HepG2 (cell line): ENCODE measurements around the gene LOXL4. TPM values are rescaled to one million over a fixed set of nuclear protein-coding genes. Genes with fewer than 3 reads are reported as not detected.

Experiments
- ATAC-seq: fragments of 200-7000 bp; cut with Tn5 transposase; 3 replicates; pipeline ENCODE4 v1.9.1; 2020; ENCODE audit warnings: mild to moderate bottlenecking, moderate library complexity
- BruUV-seq: library from RNA; stranded (reverse); fragments of 400-500 nt; replicated peaks from 2 replicates; lab custom pipeline; 2021; lab: Mats Ljungman, UMichigan
- CTCF ChIA-PET: fragments of 300-600 bp; formaldehyde crosslinking; extraction: SDS; loops from one replicate; lab custom pipeline; 2021; ENCODE audit warnings: low total read pairs, inconsistent platforms, low intra/inter-chr PET ratio; lab: Yijun Ruan, JAX
- POLR2A ChIA-PET: fragments of 350-600 bp; sonication (Branson Sonifier 250); formaldehyde crosslinking; loops from one replicate; lab custom pipeline; 2020; ENCODE audit warnings: antibody characterized with exemption, inconsistent platforms; lab: Yijun Ruan, JAX
- DNase-seq: peaks from one replicate; pipeline ENCODE4 v3.0.0-alpha.2; 2015; ENCODE audit warnings: low spot score
- FAIRE-seq: peaks from 3 replicates; lab custom pipeline; 2011; peaks lifted over from hg19 to GRCh38; lab: Jason Lieb, UNC
- H2AFZ ChIP-seq: one replicate; pipeline ENCODE4 v1.6.1; 2011; ENCODE audit warnings: low read length, inconsistent platforms
- H3K27ac ChIP-seq: fragments of 300-600 bp; 3 replicates; pipeline ENCODE4 v1.8.0; 2011; ENCODE audit warnings: mixed run types, mild to moderate bottlenecking, mixed read lengths, low read length, inconsistent platforms; ENCODE audit not compliant: insufficient read depth; ENCODE audit errors: extremely low read length
- H3K27me3 ChIP-seq, 2 experiments: fragments of 200-600 bp in 1 of 2; 2 replicates in 1 of 2; 3 replicates in 1 of 2; pipeline versions ENCODE4 v1.6.0 to v1.8.0; 2011; ENCODE audit warnings: low read length in 2 of 2, mild to moderate bottlenecking in 2 of 2, moderate library complexity in 2 of 2, inconsistent platforms in 1 of 2; ENCODE audit not compliant: insufficient read depth in 2 of 2, control insufficient read depth in 1 of 2
- H3K36me3 ChIP-seq, 2 experiments: fragments of 200-600 bp in 1 of 2; replicated peaks in 1 of 2; 2 replicates in 1 of 2; 3 replicates in 1 of 2; pipeline versions ENCODE4 v1.5.1 to v1.8.0; 2011; ENCODE audit warnings: low read length in 2 of 2, inconsistent platforms in 1 of 2; ENCODE audit not compliant: insufficient read depth in 2 of 2, control insufficient read depth in 1 of 2
- H3K4me1 ChIP-seq: 2 replicates; pipeline ENCODE4 v1.5.1; 2012; ENCODE audit warnings: low read length, inconsistent platforms; ENCODE audit not compliant: insufficient read depth
- H3K4me2 ChIP-seq: 2 replicates; pipeline ENCODE4 v1.6.0; 2011; ENCODE audit warnings: low read depth, low read length, inconsistent platforms
- H3K4me3 ChIP-seq, 3 experiments: fragments of 200-600 bp in 1 of 3; sonication (generic), shearing (Covaris generic) in 1 of 3; replicated peaks in 1 of 3; 2 replicates each; pipeline ENCODE4 v1.5.1; 2011 to 2016; ENCODE audit warnings: low read length in 3 of 3, inconsistent platforms in 2 of 3, low read depth in 2 of 3, mild to moderate bottlenecking in 2 of 3, control low read depth in 1 of 3, mixed read lengths in 1 of 3; ENCODE audit not compliant: insufficient read depth in 1 of 3
- H3K79me2 ChIP-seq: one replicate; pipeline ENCODE4 v1.6.1; 2011; ENCODE audit warnings: low read length, inconsistent platforms; ENCODE audit not compliant: insufficient read depth
- H3K9ac ChIP-seq: 2 replicates; pipeline ENCODE4 v1.6.0; 2011; ENCODE audit warnings: mild to moderate bottlenecking, low read depth, low read length, inconsistent platforms; ENCODE audit not compliant: insufficient read depth
- H3K9me3 ChIP-seq: 2 replicates; pipeline ENCODE4 v1.5.1; 2012; ENCODE audit warnings: mild to moderate bottlenecking, low read length
- H4K20me1 ChIP-seq: 2 replicates; pipeline ENCODE4 v1.6.0; 2011; ENCODE audit warnings: inconsistent platforms, mild to moderate bottlenecking, low read length, moderate library complexity; ENCODE audit not compliant: insufficient read depth
- CC2D1A ChIP-seq: sonication (generic); formaldehyde crosslinking; IDR thresholded peaks from 2 replicates; pipeline ENCODE4 v1.8.1; 2023; ENCODE audit warnings: mild to moderate bottlenecking, missing genetic modification reagents
- CSRNP1 ChIP-seq: sonication (generic); formaldehyde crosslinking; IDR thresholded peaks from 2 replicates; pipeline ENCODE4 v1.8.1; 2023; ENCODE audit warnings: mild to moderate bottlenecking, missing genetic modification reagents
- HDAC2 ChIP-seq: sonication (generic); formaldehyde crosslinking; IDR thresholded peaks from 2 replicates; pipeline ENCODE4 v1.4.0; 2020; ENCODE audit warnings: missing genetic modification reagents
- HINFP ChIP-seq: sonication (generic); formaldehyde crosslinking; IDR thresholded peaks from 2 replicates; pipeline ENCODE4 v1.4.0; 2020; ENCODE audit warnings: low read depth, mild to moderate bottlenecking, missing genetic modification reagents
- HOXA3 ChIP-seq: sonication (generic); formaldehyde crosslinking; IDR thresholded peaks from 2 replicates; pipeline ENCODE4 v1.5.0; 2020; ENCODE audit warnings: missing genetic modification reagents
- HOXA7 ChIP-seq: sonication (generic); formaldehyde crosslinking; IDR thresholded peaks from 2 replicates; pipeline ENCODE4 v1.8.1; 2022; ENCODE audit warnings: mild to moderate bottlenecking, missing genetic modification reagents, moderate library complexity
- JARID2 ChIP-seq: sonication (generic); formaldehyde crosslinking; IDR thresholded peaks from 2 replicates; pipeline ENCODE4 v1.8.1; 2023; ENCODE audit warnings: missing genetic modification reagents, inconsistent platforms; ENCODE audit not compliant: insufficient replicate concordance
- MTA1 ChIP-seq: sonication (generic); formaldehyde crosslinking; IDR thresholded peaks from 2 replicates; pipeline ENCODE4 v1.4.0; 2020; ENCODE audit warnings: missing genetic modification reagents, mild to moderate bottlenecking, borderline replicate concordance
- RBAK ChIP-seq: sonication (generic); formaldehyde crosslinking; IDR thresholded peaks from 2 replicates; pipeline ENCODE4 v1.5.1; 2020; ENCODE audit warnings: mild to moderate bottlenecking, missing genetic modification reagents
- SALL1 ChIP-seq: sonication (generic); formaldehyde crosslinking; IDR thresholded peaks from 2 replicates; pipeline ENCODE4 v1.8.0; 2022; ENCODE audit warnings: mild to moderate bottlenecking, missing genetic modification reagents
- ZMYM3 ChIP-seq: sonication (generic); formaldehyde crosslinking; IDR thresholded peaks from 2 replicates; pipeline ENCODE4 v1.5.1; 2020; ENCODE audit warnings: mild to moderate bottlenecking, missing genetic modification reagents
- ZNF230 ChIP-seq: sonication (generic); formaldehyde crosslinking; IDR thresholded peaks from 2 replicates; pipeline ENCODE4 v1.4.0; 2020; ENCODE audit warnings: mild to moderate bottlenecking, missing genetic modification reagents
- ZNF570 ChIP-seq: sonication (generic); formaldehyde crosslinking; IDR thresholded peaks from 2 replicates; pipeline ENCODE4 v1.4.0; 2020; ENCODE audit warnings: mild to moderate bottlenecking, missing genetic modification reagents, borderline replicate concordance
- ZNF629 ChIP-seq: sonication (generic); formaldehyde crosslinking; conservative IDR thresholded peaks from 2 replicates; pipeline ENCODE4 v1.5.0; 2020; ENCODE audit warnings: missing genetic modification reagents
- ZNF788 ChIP-seq: sonication (generic); formaldehyde crosslinking; IDR thresholded peaks from 2 replicates; pipeline ENCODE4 v1.5.0; 2020; ENCODE audit warnings: mild to moderate bottlenecking, missing genetic modification reagents, borderline replicate concordance
- WGBS: methylation state at CpG from one replicate; pipeline ENCODE4 v1.1.6; 2017; ENCODE audit warnings: low lambda C conversion rate; 5-methylcytosine and 5-hydroxymethylcytosine counted together
- in situ Hi-C: cut with HindIII; loops from 2 replicates; pipeline ENCODE4 v1.10.0; 2017; ENCODE audit warnings: low pct_unique_long_range_greater_than_20kb; ENCODE audit not compliant: extremely low pct_ligation_motif_present
- intact Hi-C: fragments of 100-400 bp; cut with micrococcal nuclease; formaldehyde crosslinking; loops from one replicate; pipeline ENCODE4 v1.10.0; 2022; ENCODE audit not compliant: unreplicated experiment
- polyA plus RNA-seq, 8 experiments: library from polyadenylated mRNA; depleted of rRNA in 3 of 8; stranded (reverse) in 7 of 8; unstranded in 1 of 8; fragments of >200 nt; fragmentation: Illumina TruSeq in 4 of 8; extraction: Trizol in 4 of 8; gene quantifications; 2 replicates each; pipeline versions ENCODE4 v1.2.1 to v1.2.3, GENCODE V29; 2011 to 2016; ENCODE audit warnings: low read depth in 4 of 8, missing spikeins in 1 of 8, mixed read lengths in 1 of 8; ENCODE audit not compliant: insufficient read depth in 1 of 8
- total RNA-seq, 5 experiments: library from RNA; depleted of rRNA; stranded (reverse); fragments of >200 nt; fragmentation: Illumina TruSeq; extraction: Trizol; gene quantifications; 2 replicates each; pipeline ENCODE4 v1.2.3, GENCODE V29; 2016; ENCODE audit warnings: low read depth in 1 of 5
- TF ChIP-seq, protein P1 (sequence below): IDR thresholded peaks from 2 replicates; pipeline ENCODE4 v1.6.1; 2012; ENCODE audit warnings: inconsistent platforms
- TF ChIP-seq, protein P2 (sequence below): sonication (generic); formaldehyde crosslinking; IDR thresholded peaks from 2 replicates; pipeline ENCODE4 v1.4.0; 2020; ENCODE audit warnings: missing genetic modification reagents, mild to moderate bottlenecking, borderline replicate concordance

Gene LOXL4
- total and polyA plus RNA-seq, 2 of the 13 experiments (the other 11 are each of a cell fraction or from before 2014, with no cell fraction given), result 8.8 to 21.1 TPM

- 18% methylated on average over 14 of the region's 22 CpGs for WGBS
- FAIRE-seq, result no peak
- Histone ChIP-seq H3K27me3 (no peaks in the 10 kb centered on the region), H4K20me1 (no peaks in the 10 kb centered on the region), H2AFZ (no peak overlapping the region), H3K9me3 (no peaks in the 10 kb centered on the region), H3K27ac (peak overlapping the region; percentile 42), H3K4me1 (peaks cover 75% of the 10 kb centered on the region), H3K4me2 (peak overlapping the region; percentile 94), H3K79me2 (no peaks in the 10 kb centered on the region), H3K9ac (peak overlapping the region; percentile 78), H3K36me3 (no peaks in the 10 kb centered on the region), H3K4me3 (peak overlapping the region; percentile 67 to 80 (median 70); a peak in 5 of 6 replicates)
- no TSS peak for BruUV-seq
- no peak for DNase-seq
- intact Hi-C loops, result no loop called here
- peak; percentile 1; the same call in 2 of the 3 replicates for ATAC-seq
- CTCF ChIA-PET, result interaction anchor here (1.2 kb wide), 1 partner anchor 24 kb away, joined by 3 read pairs; no protein-coding TSS in a partner anchor
- POLR2A ChIA-PET, result interaction anchor here (0.9 to 2.5 kb wide), 6 partner anchors 8 to 133 kb away, joined by 3 to 8 read pairs (median 4); partner anchors contain the start of gene R3HCC1L
- in situ Hi-C loops, result loop anchor here (5.0 kb wide), 1 partner anchor 40 kb away; no protein-coding TSS in a partner anchor
- no peak for TF ChIP-seq JARID2 (CRISPR knock-in tag)
- no peak for TF ChIP-seq HDAC2
- TF ChIP-seq ZNF230 (CRISPR knock-in tag), result 0 out of 2 replicates have a peak, but pooled peaks have one; percentile 25
- TF ChIP-seq SALL1 (CRISPR knock-in tag), result no peak
- no peak for TF ChIP-seq RBAK (CRISPR knock-in tag)
- TF ChIP-seq ZNF570, result no peak
- no peak for TF ChIP-seq ZNF788 (CRISPR knock-in tag)
- 0 out of 2 replicates have a peak, but pooled peaks have one; percentile 68 for TF ChIP-seq MTA1 (CRISPR knock-in tag)
- no peak for TF ChIP-seq HOXA7 (CRISPR knock-in tag)
- TF ChIP-seq ZMYM3 (CRISPR knock-in tag), result peak; percentile 71; the same call in 1 of the 2 replicates
- no peak; the same call in 1 of the 2 replicates for TF ChIP-seq HOXA3 (CRISPR knock-in tag)
- TF ChIP-seq, protein P1, sequence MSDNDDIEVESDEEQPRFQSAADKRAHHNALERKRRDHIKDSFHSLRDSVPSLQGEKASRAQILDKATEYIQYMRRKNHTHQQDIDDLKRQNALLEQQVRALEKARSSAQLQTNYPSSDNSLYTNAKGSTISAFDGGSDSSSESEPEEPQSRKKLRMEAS, result 0 out of 2 replicates have a peak, but pooled peaks have one; percentile 33
- TF ChIP-seq HINFP (CRISPR knock-in tag), result no peak
- TF ChIP-seq ZNF629 (CRISPR knock-in tag), result peak; percentile 58
- TF ChIP-seq, protein P2, sequence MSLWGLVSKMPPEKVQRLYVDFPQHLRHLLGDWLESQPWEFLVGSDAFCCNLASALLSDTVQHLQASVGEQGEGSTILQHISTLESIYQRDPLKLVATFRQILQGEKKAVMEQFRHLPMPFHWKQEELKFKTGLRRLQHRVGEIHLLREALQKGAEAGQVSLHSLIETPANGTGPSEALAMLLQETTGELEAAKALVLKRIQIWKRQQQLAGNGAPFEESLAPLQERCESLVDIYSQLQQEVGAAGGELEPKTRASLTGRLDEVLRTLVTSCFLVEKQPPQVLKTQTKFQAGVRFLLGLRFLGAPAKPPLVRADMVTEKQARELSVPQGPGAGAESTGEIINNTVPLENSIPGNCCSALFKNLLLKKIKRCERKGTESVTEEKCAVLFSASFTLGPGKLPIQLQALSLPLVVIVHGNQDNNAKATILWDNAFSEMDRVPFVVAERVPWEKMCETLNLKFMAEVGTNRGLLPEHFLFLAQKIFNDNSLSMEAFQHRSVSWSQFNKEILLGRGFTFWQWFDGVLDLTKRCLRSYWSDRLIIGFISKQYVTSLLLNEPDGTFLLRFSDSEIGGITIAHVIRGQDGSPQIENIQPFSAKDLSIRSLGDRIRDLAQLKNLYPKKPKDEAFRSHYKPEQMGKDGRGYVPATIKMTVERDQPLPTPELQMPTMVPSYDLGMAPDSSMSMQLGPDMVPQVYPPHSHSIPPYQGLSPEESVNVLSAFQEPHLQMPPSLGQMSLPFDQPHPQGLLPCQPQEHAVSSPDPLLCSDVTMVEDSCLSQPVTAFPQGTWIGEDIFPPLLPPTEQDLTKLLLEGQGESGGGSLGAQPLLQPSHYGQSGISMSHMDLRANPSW (CRISPR knock-in tag), result no peak
- TF ChIP-seq CC2D1A (CRISPR knock-in tag), result 0 out of 2 replicates have a peak, but pooled peaks have one; percentile 48
- TF ChIP-seq CSRNP1 (CRISPR knock-in tag), result no peak
These were observed 713 bp downstream of the LOXL4 start for GRCh38 chr10:98267069-98267893.
